Effector memory CD8-positive, alpha-beta T cell (primary cell): ENCODE results near the gene RNF223.

Experiments used
- ATAC-seq: fragments of 150-1000 bp; cut with Tn5 transposase; replicated peaks from 2 replicates; pipeline ENCODE4 v1.10.0; 2021; ENCODE audit warnings: mild to moderate bottlenecking, moderate library complexity
- DNase-seq, 3 experiments: peaks; one replicate each; pipeline ENCODE4 v3.0.0; 2021
- H3K27ac Mint-ChIP-seq, 2 donors: one replicate each; pipeline ENCODE4 v1.8.0; 2022; ENCODE audit warnings: mild to moderate bottlenecking in 2 of 2, mixed read lengths in 2 of 2, moderate library complexity in 2 of 2
- H3K27me3 Mint-ChIP-seq, 2 donors: one replicate each; pipeline ENCODE4 v1.8.0; 2022; ENCODE audit warnings: mixed read lengths in 2 of 2
- H3K36me3 Mint-ChIP-seq: one replicate; pipeline ENCODE4 v1.8.0; 2022; ENCODE audit warnings: mild to moderate bottlenecking, moderate library complexity, mixed read lengths; ENCODE audit not compliant: insufficient read depth
- H3K4me1 Mint-ChIP-seq, 2 donors: one replicate each; pipeline ENCODE4 v1.8.0; 2022; ENCODE audit warnings: low read depth in 2 of 2, mixed read lengths in 2 of 2
- H3K4me3 Mint-ChIP-seq, 2 donors: one replicate each; pipeline ENCODE4 v1.8.0; 2022; ENCODE audit warnings: mild to moderate bottlenecking in 2 of 2, mixed read lengths in 2 of 2, moderate library complexity in 2 of 2
- H3K9me3 Mint-ChIP-seq, 2 donors: one replicate each; pipeline ENCODE4 v1.8.0; 2022; ENCODE audit warnings: mixed read lengths in 2 of 2

RNF223 gene

GRCh38 chr1:1050577-1051052 lies 23.5 kb downstream of the RNF223 start:
- DNase-seq (no peak), ATAC-seq (no peak)
- Mint-ChIP-seq H3K4me3 (no peak overlapping the region), H3K9me3 (no peaks in the 10 kb centered on the region), H3K27ac (no peak overlapping the region), H3K4me1 (no peaks in the 10 kb centered on the region), H3K27me3 (no peaks in the 10 kb centered on the region), H3K36me3 (no peaks in the 10 kb centered on the region)

GRCh38 chr1:1049318-1050165 lies 24.6 kb downstream of the RNF223 start:
- peaks cover 0 to 2% of the 10 kb centered on the region in 2 donors for H3K9me3 Mint-ChIP-seq
- peaks cover 1% of the 10 kb centered on the region for H3K36me3 Mint-ChIP-seq
- no peaks in the 10 kb centered on the region for H3K27me3 Mint-ChIP-seq
- DNase-seq (no peak), ATAC-seq (no peak)
- H3K4me1 Mint-ChIP-seq: peaks cover 0 to 2% of the 10 kb centered on the region in 2 donors
- H3K27ac Mint-ChIP-seq: no peak overlapping the region
- no peak overlapping the region for H3K4me3 Mint-ChIP-seq

- H3K4me3 Mint-ChIP-seq: no peak overlapping the region
- H3K36me3 Mint-ChIP-seq: peaks cover 5% of the 10 kb centered on the region
- H3K27me3 Mint-ChIP-seq: no peaks in the 10 kb centered on the region
- no peak overlapping the region for H3K27ac Mint-ChIP-seq
- H3K9me3 Mint-ChIP-seq: peaks cover 0 to 2% of the 10 kb centered on the region in 2 donors
- DNase-seq: no peak
- no peak for ATAC-seq
- H3K4me1 Mint-ChIP-seq: peaks cover 0 to 2% of the 10 kb centered on the region in 2 donors
These were observed 25.3 kb downstream of the RNF223 start for GRCh38 chr1:1048765-1049164.

- H3K4me1 Mint-ChIP-seq: peaks cover 3 to 5% of the 10 kb centered on the region in 2 donors
These were observed 26.1 kb downstream of the RNF223 start for GRCh38 chr1:1047963-1048362.

GRCh38 chr1:1047407-1047806 lies 26.7 kb downstream of the RNF223 start:
- ATAC-seq (no peak), DNase-seq (no peak)
- peaks cover 11% of the 10 kb centered on the region for H3K36me3 Mint-ChIP-seq
- peaks cover 0 to 5% of the 10 kb centered on the region in 2 donors for H3K9me3 Mint-ChIP-seq
- H3K4me3 Mint-ChIP-seq: no peak overlapping the region
- no peaks in the 10 kb centered on the region for H3K27me3 Mint-ChIP-seq
- no peak overlapping the region for H3K27ac Mint-ChIP-seq
- peaks cover 4 to 5% of the 10 kb centered on the region in 2 donors for H3K4me1 Mint-ChIP-seq

More at GRCh38 chr1:1047963-1048362, 26.1 kb downstream of the RNF223 start:
- Mint-ChIP-seq H3K9me3 (peaks cover 0 to 5% of the 10 kb centered on the region in 2 donors), H3K36me3 (peaks cover 6% of the 10 kb centered on the region), H3K4me3 (no peak overlapping the region), H3K27ac (no peak overlapping the region), H3K27me3 (no peaks in the 10 kb centered on the region)
- DNase-seq (no peak), ATAC-seq (no peak)

GRCh38 chr1:1046767-1047166 lies 27.3 kb downstream of the RNF223 start:
- ATAC-seq (no peak), DNase-seq (no peak)
- Mint-ChIP-seq H3K27me3 (no peaks in the 10 kb centered on the region), H3K9me3 (peaks cover 0 to 5% of the 10 kb centered on the region in 2 donors), H3K4me1 (peaks cover 4 to 5% of the 10 kb centered on the region in 2 donors), H3K27ac (no peak overlapping the region), H3K4me3 (no peak overlapping the region), H3K36me3 (peaks cover 11% of the 10 kb centered on the region)

- no peak for DNase-seq
- H3K9me3 Mint-ChIP-seq: peaks cover 0 to 5% of the 10 kb centered on the region in 2 donors
- H3K4me3 Mint-ChIP-seq: no peak overlapping the region
- peaks cover 4 to 5% of the 10 kb centered on the region in 2 donors for H3K4me1 Mint-ChIP-seq
- H3K27me3 Mint-ChIP-seq: no peaks in the 10 kb centered on the region
- H3K27ac Mint-ChIP-seq: no peak overlapping the region
- H3K36me3 Mint-ChIP-seq: peaks cover 11% of the 10 kb centered on the region
- no peak for ATAC-seq
These were observed 27.9 kb downstream of the RNF223 start for GRCh38 chr1:1046243-1046642.

- Mint-ChIP-seq H3K27me3 (no peaks in the 10 kb centered on the region), H3K36me3 (peaks cover 11% of the 10 kb centered on the region), H3K27ac (no peak overlapping the region), H3K4me1 (peaks cover 4 to 7% of the 10 kb centered on the region in 2 donors), H3K9me3 (peaks cover 0 to 5% of the 10 kb centered on the region in 2 donors), H3K4me3 (no peak overlapping the region)
- no peak for DNase-seq
- ATAC-seq: no peak
These were observed 29.0 kb downstream of the RNF223 start for GRCh38 chr1:1045129-1045528.

- H3K27ac Mint-ChIP-seq: peak overlapping the region in 1 of 2 donors; percentile 19
- no peak for DNase-seq
- H3K36me3 Mint-ChIP-seq: peaks cover 11% of the 10 kb centered on the region
- H3K27me3 Mint-ChIP-seq: peaks cover 0 to 3% of the 10 kb centered on the region in 2 donors
- ATAC-seq: no peak
- H3K9me3 Mint-ChIP-seq: peaks cover 0 to 5% of the 10 kb centered on the region in 2 donors
- no peak overlapping the region for H3K4me3 Mint-ChIP-seq
- H3K4me1 Mint-ChIP-seq: peaks cover 7 to 10% of the 10 kb centered on the region in 2 donors
These were observed 29.5 kb downstream of the RNF223 start for GRCh38 chr1:1044455-1045078.

GRCh38 chr1:1043921-1044320 lies 30.2 kb downstream of the RNF223 start:
- Mint-ChIP-seq H3K4me3 (no peak overlapping the region), H3K27me3 (peaks cover under 1 to 10% of the 10 kb centered on the region in 2 donors), H3K9me3 (peaks cover 0 to 5% of the 10 kb centered on the region in 2 donors), H3K27ac (no peak overlapping the region), H3K36me3 (peaks cover 11% of the 10 kb centered on the region), H3K4me1 (peaks cover 12% of the 10 kb centered on the region in 2 donors)
- ATAC-seq (no peak), DNase-seq (no peak)

- peaks cover 16 to 17% of the 10 kb centered on the region in 2 donors for H3K4me1 Mint-ChIP-seq
- peaks cover 0 to 5% of the 10 kb centered on the region in 2 donors for H3K9me3 Mint-ChIP-seq
- no peak for DNase-seq
- H3K27me3 Mint-ChIP-seq: peaks cover 6 to 15% of the 10 kb centered on the region in 2 donors
- ATAC-seq: no peak
- no peak overlapping the region for H3K4me3 Mint-ChIP-seq
- H3K36me3 Mint-ChIP-seq: peaks cover 11% of the 10 kb centered on the region
- no peak overlapping the region for H3K27ac Mint-ChIP-seq
These were observed 30.7 kb downstream of the RNF223 start for GRCh38 chr1:1043411-1043810.

GRCh38 chr1:1042835-1043234 lies 31.3 kb downstream of the RNF223 start:
- DNase-seq (no peak), ATAC-seq (no peak)
- Mint-ChIP-seq H3K27me3 (peaks cover 7 to 21% of the 10 kb centered on the region in 2 donors), H3K4me3 (peak overlapping the region; percentile 18 to 33), H3K9me3 (peaks cover 0 to 5% of the 10 kb centered on the region in 2 donors), H3K4me1 (peaks cover 17 to 18% of the 10 kb centered on the region in 2 donors), H3K27ac (no peak overlapping the region), H3K36me3 (peaks cover 11% of the 10 kb centered on the region)

GRCh38 chr1:1041873-1042272 lies 32.2 kb downstream of the RNF223 start:
- ATAC-seq: no peak
- no peak for DNase-seq
- H3K9me3 Mint-ChIP-seq: peaks cover 0 to 5% of the 10 kb centered on the region in 2 donors
- no peak overlapping the region for H3K27ac Mint-ChIP-seq
- peaks cover 17 to 18% of the 10 kb centered on the region in 2 donors for H3K4me1 Mint-ChIP-seq
- H3K27me3 Mint-ChIP-seq: peaks cover 7 to 30% of the 10 kb centered on the region in 2 donors
- peak overlapping the region in 1 of 2 donors; percentile 18 for H3K4me3 Mint-ChIP-seq
- peaks cover 11% of the 10 kb centered on the region for H3K36me3 Mint-ChIP-seq
